HEK293 (cell line): ENCODE data around the gene ZC3H18.

Experiments
- IKZF3 ChIP-seq: fragments of 450-650 bp; IDR thresholded peaks from 2 replicates; pipeline ENCODE4 v1.5.0; 2018; ENCODE audit warnings: missing biosample characterization, mild to moderate bottlenecking, missing genetic modification characterization, moderate library complexity
- TRIM28 ChIP-seq: IDR thresholded peaks from 2 replicates; pipeline ENCODE4 v1.6.1; 2011; ENCODE audit warnings: low read length, control low read depth, borderline replicate concordance
- ZBTB20 ChIP-seq: fragments of 450-650 bp; formaldehyde crosslinking; IDR thresholded peaks from 2 replicates; pipeline ENCODE4 v1.5.1; 2016; ENCODE audit warnings: missing biosample characterization, missing genetic modification characterization
- ZBTB21 ChIP-seq: fragments of 450-650 bp; formaldehyde crosslinking; IDR thresholded peaks from 2 replicates; pipeline ENCODE4 v1.5.1; 2017; ENCODE audit warnings: missing biosample characterization, missing genetic modification characterization
- ZFP3 ChIP-seq: fragments of 450-650 bp; formaldehyde crosslinking; IDR thresholded peaks from 2 replicates; pipeline ENCODE4 v1.5.1; 2016; ENCODE audit warnings: low read depth, missing biosample characterization, missing genetic modification characterization
- ZNF112 ChIP-seq: fragments of 450-650 bp; formaldehyde crosslinking; IDR thresholded peaks from 2 replicates; pipeline ENCODE4 v1.5.0; 2017; ENCODE audit warnings: missing biosample characterization, missing genetic modification characterization
- ZNF174 ChIP-seq: fragments of 450-650 bp; formaldehyde crosslinking; IDR thresholded peaks from 2 replicates; pipeline ENCODE4 v1.5.0; 2017; ENCODE audit warnings: missing biosample characterization, mild to moderate bottlenecking, missing genetic modification characterization
- ZNF23 ChIP-seq: fragments of 450-650 bp; formaldehyde crosslinking; IDR thresholded peaks from 2 replicates; pipeline ENCODE4 v1.5.1; 2016; ENCODE audit warnings: missing biosample characterization, missing genetic modification characterization, borderline replicate concordance
- ZNF416 ChIP-seq: fragments of 450-650 bp; formaldehyde crosslinking; IDR thresholded peaks from 2 replicates; pipeline ENCODE4 v1.5.1; 2016; ENCODE audit warnings: missing biosample characterization, missing genetic modification characterization
- ZSCAN30 ChIP-seq: fragments of 450-650 bp; IDR thresholded peaks from 2 replicates; pipeline ENCODE4 v1.5.1; 2018; ENCODE audit warnings: missing biosample characterization, mild to moderate bottlenecking, missing genetic modification characterization, moderate library complexity
- TF ChIP-seq, protein P1 (sequence below): fragments of 450-650 bp; formaldehyde crosslinking; IDR thresholded peaks from 2 replicates; pipeline ENCODE4 v1.5.1; 2016; ENCODE audit warnings: missing biosample characterization, missing genetic modification characterization
- TF ChIP-seq, protein P2 (sequence below): fragments of 450-650 bp; formaldehyde crosslinking; IDR thresholded peaks from 2 replicates; pipeline ENCODE4 v1.5.1; 2016; ENCODE audit warnings: missing biosample characterization, missing genetic modification characterization

DNA sequence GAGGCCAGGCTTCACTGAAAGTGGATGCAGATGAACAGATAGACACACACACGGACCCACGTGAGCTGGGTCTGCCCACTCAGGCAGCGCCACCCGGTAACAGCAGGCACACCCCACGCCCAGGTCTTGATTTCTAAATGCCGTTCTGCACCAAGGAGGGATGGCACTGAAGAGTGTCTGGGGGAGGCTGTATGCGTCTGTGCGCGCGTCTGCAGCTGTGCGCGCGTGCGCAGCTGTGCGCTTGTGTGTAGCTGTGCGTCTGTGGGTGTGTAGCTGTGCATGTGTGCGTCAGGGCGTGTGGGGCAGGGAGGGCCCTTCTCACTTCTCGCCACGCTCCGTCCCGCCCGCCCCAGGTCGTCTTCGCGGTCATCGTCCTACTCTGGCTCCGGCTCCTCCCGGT lies 52.7 kb downstream of the ZC3H18 start:
- no peak for TF ChIP-seq ZNF23 (tag by site-specific recombination)
- TF ChIP-seq, protein P1, sequence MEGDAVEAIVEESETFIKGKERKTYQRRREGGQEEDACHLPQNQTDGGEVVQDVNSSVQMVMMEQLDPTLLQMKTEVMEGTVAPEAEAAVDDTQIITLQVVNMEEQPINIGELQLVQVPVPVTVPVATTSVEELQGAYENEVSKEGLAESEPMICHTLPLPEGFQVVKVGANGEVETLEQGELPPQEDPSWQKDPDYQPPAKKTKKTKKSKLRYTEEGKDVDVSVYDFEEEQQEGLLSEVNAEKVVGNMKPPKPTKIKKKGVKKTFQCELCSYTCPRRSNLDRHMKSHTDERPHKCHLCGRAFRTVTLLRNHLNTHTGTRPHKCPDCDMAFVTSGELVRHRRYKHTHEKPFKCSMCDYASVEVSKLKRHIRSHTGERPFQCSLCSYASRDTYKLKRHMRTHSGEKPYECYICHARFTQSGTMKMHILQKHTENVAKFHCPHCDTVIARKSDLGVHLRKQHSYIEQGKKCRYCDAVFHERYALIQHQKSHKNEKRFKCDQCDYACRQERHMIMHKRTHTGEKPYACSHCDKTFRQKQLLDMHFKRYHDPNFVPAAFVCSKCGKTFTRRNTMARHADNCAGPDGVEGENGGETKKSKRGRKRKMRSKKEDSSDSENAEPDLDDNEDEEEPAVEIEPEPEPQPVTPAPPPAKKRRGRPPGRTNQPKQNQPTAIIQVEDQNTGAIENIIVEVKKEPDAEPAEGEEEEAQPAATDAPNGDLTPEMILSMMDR (tag by site-specific recombination): no peak
- no peak for TF ChIP-seq ZNF174 (tag by site-specific recombination)
- TF ChIP-seq ZFP3 (tag by site-specific recombination): no peak
- TF ChIP-seq, protein P2, sequence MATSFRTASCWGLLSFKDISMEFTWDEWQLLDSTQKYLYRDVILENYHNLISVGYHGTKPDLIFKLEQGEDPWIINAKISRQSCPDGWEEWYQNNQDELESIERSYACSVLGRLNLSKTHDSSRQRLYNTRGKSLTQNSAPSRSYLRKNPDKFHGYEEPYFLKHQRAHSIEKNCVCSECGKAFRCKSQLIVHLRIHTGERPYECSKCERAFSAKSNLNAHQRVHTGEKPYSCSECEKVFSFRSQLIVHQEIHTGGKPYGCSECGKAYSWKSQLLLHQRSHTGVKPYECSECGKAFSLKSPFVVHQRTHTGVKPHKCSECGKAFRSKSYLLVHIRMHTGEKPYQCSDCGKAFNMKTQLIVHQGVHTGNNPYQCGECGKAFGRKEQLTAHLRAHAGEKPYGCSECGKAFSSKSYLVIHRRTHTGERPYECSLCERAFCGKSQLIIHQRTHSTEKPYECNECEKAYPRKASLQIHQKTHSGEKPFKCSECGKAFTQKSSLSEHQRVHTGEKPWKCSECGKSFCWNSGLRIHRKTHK (tag by site-specific recombination): no peak
- TF ChIP-seq ZNF112 (tag by site-specific recombination): no peak
- TF ChIP-seq ZBTB20: no peak
- no peak for TF ChIP-seq ZSCAN30
- no peak for TF ChIP-seq IKZF3 (tag by site-specific recombination)
- no peak for TF ChIP-seq TRIM28
- no peak for TF ChIP-seq ZBTB21 (tag by site-specific recombination)
- no peak for TF ChIP-seq ZNF416 (tag by site-specific recombination)
